Astrocyte (in vitro differentiated cells and primary cell): Measurements from ENCODE around the gene COA8. TPM values are rescaled to one million over a fixed set of nuclear protein-coding genes. Genes with fewer than 3 reads are reported as not detected.

ENCODE experiments used
- DNase-seq: peaks from one replicate; pipeline ENCODE4 v3.0.0-alpha.2; 2010; ENCODE audit warnings: low read depth
- FAIRE-seq: peaks from 2 replicates; lab custom pipeline; 2011; peaks lifted over from hg19 to GRCh38; lab: Jason Lieb, UNC
- H2AFZ ChIP-seq: 2 replicates; pipeline ENCODE4 v1.6.0; 2012; ENCODE audit warnings: low read depth, low read length, inconsistent platforms
- H3K27ac ChIP-seq: 2 replicates; pipeline ENCODE4 v1.5.1; 2011; ENCODE audit warnings: low read depth, low read length, inconsistent platforms
- H3K27me3 ChIP-seq: 2 replicates; pipeline ENCODE4 v1.6.0; 2011; ENCODE audit warnings: low read length, inconsistent platforms; ENCODE audit not compliant: insufficient read depth
- H3K36me3 ChIP-seq: 2 replicates; pipeline ENCODE4 v1.5.1; 2011; ENCODE audit warnings: low read length, inconsistent platforms; ENCODE audit not compliant: insufficient read depth
- H3K4me1 ChIP-seq: 2 replicates; pipeline ENCODE4 v1.5.1; 2011; ENCODE audit warnings: low read length, inconsistent platforms; ENCODE audit not compliant: insufficient read depth
- H3K4me2 ChIP-seq: 2 replicates; pipeline ENCODE4 v1.6.0; 2012; ENCODE audit warnings: low read length, inconsistent platforms
- H3K4me3 ChIP-seq: 2 replicates; pipeline ENCODE4 v1.5.1; 2011; ENCODE audit warnings: low read depth, mild to moderate bottlenecking, low read length, inconsistent platforms; ENCODE audit not compliant: insufficient read depth
- H3K79me2 ChIP-seq: 2 replicates; pipeline ENCODE4 v1.6.0; 2012; ENCODE audit warnings: mild to moderate bottlenecking, low read length, inconsistent platforms; ENCODE audit not compliant: insufficient read depth
- H3K9ac ChIP-seq: 2 replicates; pipeline ENCODE4 v1.6.0; 2012; ENCODE audit warnings: mild to moderate bottlenecking, low read length, inconsistent platforms
- H3K9me3 ChIP-seq: 2 replicates; pipeline ENCODE4 v1.5.1; 2012; ENCODE audit warnings: low read depth, mild to moderate bottlenecking, low read length, inconsistent platforms; ENCODE audit not compliant: insufficient read depth
- H4K20me1 ChIP-seq: 2 replicates; pipeline ENCODE4 v1.6.0; 2012; ENCODE audit warnings: low read length, inconsistent platforms; ENCODE audit not compliant: insufficient read depth
- H3K27ac Mint-ChIP-seq: one replicate; pipeline ENCODE4 v1.8.0; 2021; ENCODE audit warnings: mild to moderate bottlenecking, mixed read lengths; ENCODE audit not compliant: unreplicated experiment
- H3K27me3 Mint-ChIP-seq: one replicate; pipeline ENCODE4 v1.8.0; 2021; ENCODE audit warnings: low read depth, mixed read lengths; ENCODE audit not compliant: unreplicated experiment
- H3K36me3 Mint-ChIP-seq: one replicate; pipeline ENCODE4 v1.8.0; 2021; ENCODE audit warnings: low read depth, mixed read lengths; ENCODE audit not compliant: unreplicated experiment
- H3K4me1 Mint-ChIP-seq: one replicate; pipeline ENCODE4 v1.8.0; 2021; ENCODE audit warnings: low read depth, mixed read lengths; ENCODE audit not compliant: unreplicated experiment
- H3K4me3 Mint-ChIP-seq: one replicate; pipeline ENCODE4 v1.8.0; 2021; ENCODE audit warnings: mild to moderate bottlenecking, moderate library complexity, mixed read lengths; ENCODE audit not compliant: unreplicated experiment
- H3K9me3 Mint-ChIP-seq: one replicate; pipeline ENCODE4 v1.8.0; 2021; ENCODE audit warnings: mild to moderate bottlenecking, mixed read lengths; ENCODE audit not compliant: unreplicated experiment
- EZH2 ChIP-seq: IDR thresholded peaks from 2 replicates; pipeline ENCODE4 v1.6.1; 2012; ENCODE audit warnings: mild to moderate bottlenecking, low read length, inconsistent platforms; ENCODE audit not compliant: insufficient read depth
- total RNA-seq: library from RNA; stranded (reverse); gene quantifications from 2 replicates; pipeline ENCODE4 v1.2.1, GENCODE V29; 2021
- TF ChIP-seq, protein P1 (sequence below): IDR thresholded peaks from 2 replicates; pipeline ENCODE4 v1.5.1; 2011; ENCODE audit warnings: low read depth, mild to moderate bottlenecking, inconsistent platforms, low read length, moderate library complexity; ENCODE audit not compliant: insufficient read depth

Gene COA8
- total RNA-seq, 1 donor from 2014 or later, result 56.2 TPM

GRCh38 chr14:103550451-103551337, 12.1 kb upstream of the COA8 start:
- no peaks in the 10 kb centered on the region for H3K36me3 ChIP-seq
- H4K20me1 ChIP-seq, result peaks cover 49% of the 10 kb centered on the region
- FAIRE-seq, result no peak
- Mint-ChIP-seq H3K27ac (no peak overlapping the region), H3K36me3 (peaks cover 7% of the 10 kb centered on the region), H3K4me3 (no peak overlapping the region), H3K9me3 (no peaks in the 10 kb centered on the region), H3K27me3 (no peaks in the 10 kb centered on the region), H3K4me1 (peaks cover 9% of the 10 kb centered on the region)
- TF ChIP-seq, protein P1, sequence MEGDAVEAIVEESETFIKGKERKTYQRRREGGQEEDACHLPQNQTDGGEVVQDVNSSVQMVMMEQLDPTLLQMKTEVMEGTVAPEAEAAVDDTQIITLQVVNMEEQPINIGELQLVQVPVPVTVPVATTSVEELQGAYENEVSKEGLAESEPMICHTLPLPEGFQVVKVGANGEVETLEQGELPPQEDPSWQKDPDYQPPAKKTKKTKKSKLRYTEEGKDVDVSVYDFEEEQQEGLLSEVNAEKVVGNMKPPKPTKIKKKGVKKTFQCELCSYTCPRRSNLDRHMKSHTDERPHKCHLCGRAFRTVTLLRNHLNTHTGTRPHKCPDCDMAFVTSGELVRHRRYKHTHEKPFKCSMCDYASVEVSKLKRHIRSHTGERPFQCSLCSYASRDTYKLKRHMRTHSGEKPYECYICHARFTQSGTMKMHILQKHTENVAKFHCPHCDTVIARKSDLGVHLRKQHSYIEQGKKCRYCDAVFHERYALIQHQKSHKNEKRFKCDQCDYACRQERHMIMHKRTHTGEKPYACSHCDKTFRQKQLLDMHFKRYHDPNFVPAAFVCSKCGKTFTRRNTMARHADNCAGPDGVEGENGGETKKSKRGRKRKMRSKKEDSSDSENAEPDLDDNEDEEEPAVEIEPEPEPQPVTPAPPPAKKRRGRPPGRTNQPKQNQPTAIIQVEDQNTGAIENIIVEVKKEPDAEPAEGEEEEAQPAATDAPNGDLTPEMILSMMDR, result no peak
- no peak for TF ChIP-seq EZH2
- DNase-seq, result no peak
- H3K27me3 ChIP-seq, result no peaks in the 10 kb centered on the region
- no peak overlapping the region for H3K4me3 ChIP-seq
- H3K79me2 ChIP-seq, result peaks cover 7% of the 10 kb centered on the region
- no peak overlapping the region for H3K4me2 ChIP-seq
- H3K9me3 ChIP-seq, result no peaks in the 10 kb centered on the region
- peaks cover 10% of the 10 kb centered on the region for H3K4me1 ChIP-seq
- no peak overlapping the region for H3K27ac ChIP-seq
- no peak overlapping the region for H2AFZ ChIP-seq
- H3K9ac ChIP-seq, result no peak overlapping the region

GRCh38 chr14:103551338-103551762, 11.4 kb upstream of the COA8 start:
- H3K79me2 ChIP-seq, result peaks cover 11% of the 10 kb centered on the region
- no peak overlapping the region for H3K9ac ChIP-seq
- H3K27me3 Mint-ChIP-seq, result no peaks in the 10 kb centered on the region
- H3K9me3 ChIP-seq, result no peaks in the 10 kb centered on the region
- TF ChIP-seq EZH2, result no peak
- TF ChIP-seq, protein P1, result no peak
- no peak overlapping the region for H3K4me2 ChIP-seq
- DNase-seq (no peak), FAIRE-seq (no peak)
- H3K36me3 ChIP-seq, result no peaks in the 10 kb centered on the region
- no peak overlapping the region for H3K4me3 Mint-ChIP-seq
- H3K27ac ChIP-seq, result no peak overlapping the region
- H3K36me3 Mint-ChIP-seq, result peaks cover 7% of the 10 kb centered on the region
- H2AFZ ChIP-seq, result no peak overlapping the region
- peaks cover 10% of the 10 kb centered on the region for H3K4me1 ChIP-seq
- no peak overlapping the region for H3K4me3 ChIP-seq
- peaks cover 46% of the 10 kb centered on the region for H4K20me1 ChIP-seq
- H3K27me3 ChIP-seq, result no peaks in the 10 kb centered on the region
- no peaks in the 10 kb centered on the region for H3K9me3 Mint-ChIP-seq
- no peak overlapping the region for H3K27ac Mint-ChIP-seq
- peaks cover 9% of the 10 kb centered on the region for H3K4me1 Mint-ChIP-seq
